Endothelial cell of umbilical vein (primary cell): ENCODE data around the gene BRSK1. TPM values are rescaled to one million over a fixed set of nuclear protein-coding genes. Genes with fewer than 3 reads are reported as not detected.
A peak's percentile ranks its signal among the peaks of the same experiment; 100 is the strongest.

Experiments
- BruUV-seq: library from RNA; stranded (reverse); fragments of 400-500 nt; replicated peaks from 2 replicates; lab custom pipeline; 2021; lab: Mats Ljungman, UMichigan
- CTCF ChIA-PET: fragments of 300-600, 350-600 bp; sonication (Branson Sonifier 250); formaldehyde crosslinking; loops from one replicate; lab custom pipeline; 2021; ENCODE audit warnings: antibody characterized with exemption, inconsistent platforms; lab: Charles Lee
- POLR2A ChIA-PET: fragments of 300-600, 350-600 bp; sonication (Branson Sonifier 250); formaldehyde crosslinking; loops from one replicate; lab custom pipeline; 2021; ENCODE audit warnings: antibody characterized with exemption, inconsistent platforms; lab: Charles Lee
- DNase-seq: peaks from one replicate; pipeline ENCODE4 v3.0.0-alpha.2; 2011; ENCODE audit warnings: low read depth, low spot score
- FAIRE-seq: peaks from 2 replicates; lab custom pipeline; 2011; peaks lifted over from hg19 to GRCh38; lab: Jason Lieb, UNC
- H2AFZ ChIP-seq: 2 replicates; pipeline ENCODE4 v1.6.0; 2012; ENCODE audit warnings: low read depth, low read length, control low read depth, inconsistent platforms
- H3K27ac ChIP-seq: 2 replicates; pipeline ENCODE4 v1.5.1; 2011; ENCODE audit warnings: low read depth, mild to moderate bottlenecking, control low read depth, low read length, moderate library complexity; ENCODE audit not compliant: insufficient read depth
- H3K27me3 ChIP-seq, 2 experiments: 2 replicates each; pipeline versions ENCODE4 v1.6.0 to v1.6.1; 2011; ENCODE audit warnings: low read length in 2 of 2, mixed read lengths in 1 of 2; ENCODE audit not compliant: control insufficient read depth in 2 of 2, insufficient read depth in 2 of 2
- H3K36me3 ChIP-seq, 2 experiments: 2 replicates in 1 of 2; 3 replicates in 1 of 2; pipeline ENCODE4 v1.5.1; 2011; ENCODE audit warnings: low read length in 2 of 2, mild to moderate bottlenecking in 1 of 2, moderate library complexity in 1 of 2; ENCODE audit not compliant: control insufficient read depth in 2 of 2, insufficient read depth in 2 of 2; ENCODE audit errors: extremely low read depth in 1 of 2
- H3K4me1 ChIP-seq: 3 replicates; pipeline ENCODE4 v1.5.1; 2011; ENCODE audit warnings: mild to moderate bottlenecking, low read length; ENCODE audit not compliant: control insufficient read depth, insufficient read depth; ENCODE audit errors: extremely low read depth
- H3K4me2 ChIP-seq: 2 replicates; pipeline ENCODE4 v1.6.1; 2011; ENCODE audit warnings: low read length, control low read depth, mixed read lengths; ENCODE audit not compliant: insufficient read depth
- H3K4me3 ChIP-seq, 3 experiments: fragments of 200-600 bp in 1 of 3; sonication (generic), shearing (Covaris generic) in 1 of 3; replicated peaks in 1 of 3; 2 replicates each; pipeline ENCODE4 v1.5.1; 2011 to 2016; ENCODE audit warnings: control low read depth in 3 of 3, low read length in 3 of 3, mild to moderate bottlenecking in 2 of 3, inconsistent platforms in 1 of 3, low read depth in 1 of 3, moderate library complexity in 1 of 3; ENCODE audit not compliant: insufficient read depth in 1 of 3
- H3K79me2 ChIP-seq: 2 replicates; pipeline ENCODE4 v1.6.0; 2012; ENCODE audit warnings: low read length, inconsistent platforms; ENCODE audit not compliant: control insufficient read depth, insufficient read depth
- H3K9ac ChIP-seq: replicated peaks from 2 replicates; pipeline ENCODE3; 2011; ENCODE audit warnings: low read length, control low read depth; ENCODE audit not compliant: insufficient read depth; ENCODE audit errors: extremely low read depth
- H3K9me1 ChIP-seq: replicated peaks from 3 replicates; pipeline ENCODE4 v1.6.0; 2011; ENCODE audit warnings: mild to moderate bottlenecking, low read length; ENCODE audit not compliant: control insufficient read depth, insufficient read depth; ENCODE audit errors: extremely low read depth
- H3K9me3 ChIP-seq: replicated peaks from 2 replicates; pipeline ENCODE4 v1.5.1; 2012; ENCODE audit warnings: low read length, inconsistent platforms; ENCODE audit not compliant: control insufficient read depth, insufficient read depth
- H4K20me1 ChIP-seq: replicated peaks from 2 replicates; pipeline ENCODE3; 2011; ENCODE audit warnings: mild to moderate bottlenecking, low read length; ENCODE audit not compliant: control insufficient read depth, insufficient read depth; ENCODE audit errors: extremely low read depth
- EZH2 ChIP-seq: IDR thresholded peaks from 2 replicates; pipeline ENCODE4 v1.6.1; 2012; ENCODE audit warnings: borderline replicate concordance, low read depth, mild to moderate bottlenecking, moderate library complexity, low read length, inconsistent platforms; ENCODE audit not compliant: severe bottlenecking
- JUN ChIP-seq: IDR thresholded peaks from 2 replicates; pipeline ENCODE4 v1.6.1; 2011; ENCODE audit warnings: borderline replicate concordance, low read depth; ENCODE audit not compliant: insufficient read length, insufficient read depth
- MYC ChIP-seq: IDR thresholded peaks from one replicate; pipeline ENCODE4 v1.6.1; 2011; ENCODE audit warnings: mild to moderate bottlenecking, low read depth, low read length
- POLR2A ChIP-seq: IDR thresholded peaks from 2 replicates; pipeline ENCODE4 v1.6.1; 2012; ENCODE audit warnings: low read depth, mild to moderate bottlenecking, control low read depth, low read length
- POLR2AphosphoS5 ChIP-seq: IDR thresholded peaks from 2 replicates; pipeline ENCODE4 v1.6.1; 2012; ENCODE audit warnings: low read depth, mild to moderate bottlenecking, control low read depth, low read length, moderate library complexity; ENCODE audit not compliant: insufficient read depth
- dilution Hi-C: fragments of 300-500 bp; cut with MboI; formaldehyde crosslinking; loops from one replicate; pipeline ENCODE4 v1.15.0; 2019; ENCODE audit warnings: low sequenced_read_pairs; ENCODE audit not compliant: extremely low pct_ligation_motif_present
- intact Hi-C: fragments of 100-400 bp; cut with micrococcal nuclease; formaldehyde crosslinking; loops from one replicate; pipeline ENCODE4 v1.10.0; 2022
- polyA plus RNA-seq, 4 experiments: library from polyadenylated mRNA; depleted of rRNA in 3 of 4; stranded (reverse) in 3 of 4; unstranded in 1 of 4; fragments of >200 nt; gene quantifications; 2 replicates each; pipeline versions ENCODE4 v1.2.1 to v1.2.3, GENCODE V29; 2011 to 2012; ENCODE audit warnings: missing spikeins in 1 of 4
- total RNA-seq: library from RNA; stranded (reverse); gene quantifications from 2 replicates; pipeline ENCODE4 v1.2.3, GENCODE V29; 2021
- TF ChIP-seq, protein P1 (sequence below), 2 donors: IDR thresholded peaks; 1 replicate in 1 of 2; 2 replicates in 1 of 2; pipeline ENCODE4 v1.5.1; 2011; ENCODE audit warnings: low read length in 2 of 2, mild to moderate bottlenecking in 2 of 2, moderate library complexity in 2 of 2, control low read depth in 1 of 2, inconsistent platforms in 1 of 2, low read depth in 1 of 2; ENCODE audit not compliant: insufficient read depth in 1 of 2; ENCODE audit errors: extremely low read depth in 1 of 2
- TF ChIP-seq, protein P2 (sequence below): IDR thresholded peaks from 2 replicates; pipeline ENCODE4 v1.6.1; 2011; ENCODE audit not compliant: insufficient read depth, insufficient read length

BRSK1 gene
- total and polyA plus RNA-seq, 2 donors (not counting 3 experiments of a cell fraction or from before 2014, with no cell fraction given): 0.33 to 0.44 TPM

DNA sequence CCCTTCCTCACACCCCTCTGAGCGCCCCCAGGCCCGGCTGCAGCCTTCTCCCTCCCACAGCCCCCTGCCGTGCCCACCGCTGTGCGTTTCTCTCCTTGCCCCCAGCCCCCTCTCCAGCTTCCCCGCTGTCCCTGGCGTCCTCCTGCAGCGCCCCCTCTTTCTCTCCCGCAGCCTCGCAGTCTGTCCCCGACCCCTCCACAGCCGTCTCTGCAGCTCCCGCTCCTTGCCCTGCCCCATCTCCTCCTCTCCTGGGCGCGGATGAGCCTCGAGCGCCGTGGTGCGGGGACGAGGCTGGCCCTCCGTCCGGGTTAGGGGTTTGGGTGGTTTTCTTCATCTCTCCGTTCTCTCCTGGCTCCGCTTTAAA is 57.0 kb downstream of the BRSK1 start:
- Histone ChIP-seq H3K27ac (no peak overlapping the region), H3K9ac (no peak overlapping the region), H3K9me1 (no peaks in the 10 kb centered on the region), H3K36me3 (peaks cover 0 to 7% of the 10 kb centered on the region in 2 experiments), H3K9me3 (no peaks in the 10 kb centered on the region), H4K20me1 (no peaks in the 10 kb centered on the region), H3K27me3 (peaks cover 0 to 3% of the 10 kb centered on the region in 2 experiments), H3K4me3 (peak overlapping the region in 1 of 3 experiments; percentile 69), H3K4me1 (peaks cover 10% of the 10 kb centered on the region), H3K79me2 (no peaks in the 10 kb centered on the region), H3K4me2 (peak overlapping the region; percentile 71), H2AFZ (no peak overlapping the region)
- no TSS peak for BruUV-seq
- ChIA-PET POLR2A (no interaction called here), CTCF (interaction anchor here (0.6 to 1.4 kb wide), 2 partner anchors 40 to 42 kb away, joined by 4 to 6 read pairs; no protein-coding TSS in a partner anchor)
- FAIRE-seq (no peak), DNase-seq (peak; percentile 17)
- TF ChIP-seq POLR2AphosphoS5 (no peak), EZH2 (no peak), MYC (no peak)
- TF ChIP-seq, protein P1, sequence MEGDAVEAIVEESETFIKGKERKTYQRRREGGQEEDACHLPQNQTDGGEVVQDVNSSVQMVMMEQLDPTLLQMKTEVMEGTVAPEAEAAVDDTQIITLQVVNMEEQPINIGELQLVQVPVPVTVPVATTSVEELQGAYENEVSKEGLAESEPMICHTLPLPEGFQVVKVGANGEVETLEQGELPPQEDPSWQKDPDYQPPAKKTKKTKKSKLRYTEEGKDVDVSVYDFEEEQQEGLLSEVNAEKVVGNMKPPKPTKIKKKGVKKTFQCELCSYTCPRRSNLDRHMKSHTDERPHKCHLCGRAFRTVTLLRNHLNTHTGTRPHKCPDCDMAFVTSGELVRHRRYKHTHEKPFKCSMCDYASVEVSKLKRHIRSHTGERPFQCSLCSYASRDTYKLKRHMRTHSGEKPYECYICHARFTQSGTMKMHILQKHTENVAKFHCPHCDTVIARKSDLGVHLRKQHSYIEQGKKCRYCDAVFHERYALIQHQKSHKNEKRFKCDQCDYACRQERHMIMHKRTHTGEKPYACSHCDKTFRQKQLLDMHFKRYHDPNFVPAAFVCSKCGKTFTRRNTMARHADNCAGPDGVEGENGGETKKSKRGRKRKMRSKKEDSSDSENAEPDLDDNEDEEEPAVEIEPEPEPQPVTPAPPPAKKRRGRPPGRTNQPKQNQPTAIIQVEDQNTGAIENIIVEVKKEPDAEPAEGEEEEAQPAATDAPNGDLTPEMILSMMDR (IDR thresholded peaks at IDR 0.05; ENCODE audit: extremely low read depth in 1 of 2, insufficient read depth in 1 of 2, low read depth in 1 of 2, low read length in 2 of 2): peak in 1 of 2 donors; percentile 35
- dilution Hi-C loops: no loop called here
- intact Hi-C loops: no loop called here

DNA sequence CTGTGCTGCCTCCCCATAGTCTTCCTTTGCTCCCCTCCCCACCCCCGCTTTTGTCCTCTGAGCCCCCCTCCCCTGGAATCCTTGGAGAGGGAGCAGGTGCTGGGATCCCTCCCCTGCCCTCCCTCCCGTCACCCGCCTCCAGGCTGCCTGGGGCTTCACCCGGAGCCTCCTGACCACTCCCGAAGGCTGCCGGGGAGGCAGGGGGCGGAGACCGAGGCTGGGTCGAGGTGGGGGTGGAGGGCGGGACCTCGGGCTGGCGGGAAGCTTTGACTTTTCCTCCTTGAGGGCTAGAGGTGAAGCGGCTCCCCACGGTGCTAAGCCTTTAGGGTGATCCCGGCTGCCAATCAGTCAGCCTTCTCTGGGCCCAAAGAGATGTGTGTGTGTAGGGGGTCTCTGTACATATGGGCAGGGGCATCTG is 57.4 kb downstream of the BRSK1 start:
- H3K9me1 ChIP-seq: no peaks in the 10 kb centered on the region
- H2AFZ ChIP-seq: no peak overlapping the region
- no peaks in the 10 kb centered on the region for H4K20me1 ChIP-seq
- FAIRE-seq (no peak), DNase-seq (peak; percentile 11)
- H3K36me3 ChIP-seq: peaks cover 0 to 7% of the 10 kb centered on the region in 2 experiments
- ChIA-PET POLR2A (no interaction called here), CTCF (interaction anchor here (0.6 to 1.4 kb wide), 2 partner anchors 40 to 42 kb away, joined by 4 to 6 read pairs; no protein-coding TSS in a partner anchor)
- no peak overlapping the region for H3K27ac ChIP-seq
- H3K79me2 ChIP-seq: no peaks in the 10 kb centered on the region
- dilution Hi-C loops (no loop called here), intact Hi-C loops (no loop called here)
- BruUV-seq: no TSS peak
- peaks cover 0 to 3% of the 10 kb centered on the region in 2 experiments for H3K27me3 ChIP-seq
- peaks cover 10% of the 10 kb centered on the region for H3K4me1 ChIP-seq
- H3K4me2 ChIP-seq: no peak overlapping the region
- no peak for TF ChIP-seq POLR2A
- TF ChIP-seq MYC: no peak
- TF ChIP-seq JUN: no peak
- TF ChIP-seq, protein P2, sequence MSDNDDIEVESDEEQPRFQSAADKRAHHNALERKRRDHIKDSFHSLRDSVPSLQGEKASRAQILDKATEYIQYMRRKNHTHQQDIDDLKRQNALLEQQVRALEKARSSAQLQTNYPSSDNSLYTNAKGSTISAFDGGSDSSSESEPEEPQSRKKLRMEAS: no peak
- TF ChIP-seq, protein P1 (IDR thresholded peaks at IDR 0.05; ENCODE audit: extremely low read depth in 1 of 2, insufficient read depth in 1 of 2, low read depth in 1 of 2, low read length in 2 of 2): no peak
- H3K9me3 ChIP-seq: no peaks in the 10 kb centered on the region
- H3K4me3 ChIP-seq: peak overlapping the region in 1 of 3 experiments; percentile 69
- H3K9ac ChIP-seq: no peak overlapping the region
